Stimulated activated naive CD8-positive, alpha-beta T cell treated with anti-CD3 and anti-CD28 coated beads, Interleukin-15, Interleukin-2, amounts not matched to agents 100 ng/mL and 50 ng/mL, for 24 hours (primary cell): ENCODE measurements around the gene TDRD12.
"Not testable (repeated sequence)": the region's sequence is repeated elsewhere in the genome, so short reads cannot be mapped to it uniquely, and the experiment has no call there.

Experiments used
- H3K27ac Mint-ChIP-seq: one replicate; pipeline ENCODE4 v1.8.0; 2021; ENCODE audit warnings: mild to moderate bottlenecking, mixed read lengths
- H3K27me3 Mint-ChIP-seq: one replicate; pipeline ENCODE4 v1.8.0; 2021; ENCODE audit warnings: mixed read lengths
- H3K36me3 Mint-ChIP-seq: one replicate; pipeline ENCODE4 v1.8.0; 2021; ENCODE audit warnings: low read depth, mixed read lengths
- H3K4me1 Mint-ChIP-seq: one replicate; pipeline ENCODE4 v1.8.0; 2021; ENCODE audit warnings: low read depth, mixed read lengths
- H3K4me3 Mint-ChIP-seq: one replicate; pipeline ENCODE4 v1.8.0; 2021; ENCODE audit warnings: mild to moderate bottlenecking, mixed read lengths
- H3K9me3 Mint-ChIP-seq: one replicate; pipeline ENCODE4 v1.8.0; 2021; ENCODE audit warnings: mixed read lengths

TDRD12 gene

DNA sequence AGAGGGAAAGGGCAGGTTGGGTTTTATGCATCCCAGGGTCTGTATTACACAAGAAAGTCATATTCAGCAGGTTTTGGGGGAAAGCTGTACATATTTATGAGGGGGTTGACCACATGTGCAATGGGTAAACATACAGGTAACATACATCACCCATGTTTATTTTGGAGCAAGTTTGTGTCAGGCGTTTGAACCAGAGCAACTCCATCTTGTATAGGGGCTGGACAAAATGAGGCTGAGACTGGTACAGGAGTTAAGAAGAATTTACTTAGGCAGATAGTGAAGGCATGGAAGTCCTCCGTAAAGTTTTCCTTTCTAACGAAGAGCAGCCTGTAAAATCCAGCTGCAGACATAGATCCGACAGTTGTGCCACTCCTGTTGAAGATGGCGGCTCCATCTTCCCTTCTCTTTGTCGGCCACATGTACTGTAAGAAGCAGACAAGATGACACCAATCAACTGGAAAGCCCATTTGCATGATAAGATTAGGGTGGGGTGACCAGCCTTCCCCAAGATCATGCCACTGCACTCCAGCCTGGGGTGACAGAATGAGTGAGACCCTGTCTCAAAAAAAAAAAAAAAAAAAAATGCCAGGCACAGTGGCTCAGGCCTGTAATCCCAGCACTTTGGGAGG, 32.6 kb upstream of the TDRD12 start:
- Mint-ChIP-seq H3K4me3 (no peak overlapping the region), H3K4me1 (peaks cover 20% of the 10 kb centered on the region), H3K36me3 (peaks cover 12% of the 10 kb centered on the region), H3K9me3 (no peaks in the 10 kb centered on the region), H3K27ac (no peak overlapping the region), H3K27me3 (peaks cover 4% of the 10 kb centered on the region)

DNA sequence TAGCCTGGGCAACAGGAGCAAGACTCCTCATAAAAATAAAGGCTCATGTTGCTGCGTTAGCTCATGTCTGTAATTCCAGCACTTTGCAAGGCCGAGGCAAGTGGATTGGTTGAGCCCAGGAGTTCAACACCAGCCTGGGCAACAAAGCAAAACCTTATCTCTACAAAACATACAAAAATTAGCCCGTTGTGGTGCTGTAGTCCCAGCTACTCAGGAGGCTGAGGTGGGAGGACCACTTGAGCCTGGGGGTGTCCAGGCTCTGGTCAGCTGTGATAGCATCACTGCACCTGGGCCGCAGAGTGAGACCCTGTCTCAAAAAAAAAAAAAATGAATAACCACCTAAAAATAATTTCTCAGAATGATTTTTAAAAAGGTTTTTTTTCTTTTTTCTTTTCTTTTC, 31.9 kb upstream of the TDRD12 start:
- Mint-ChIP-seq H3K4me1 (peaks cover 21% of the 10 kb centered on the region), H3K27ac (no peak overlapping the region), H3K9me3 (no peaks in the 10 kb centered on the region), H3K27me3 (no peaks in the 10 kb centered on the region), H3K4me3 (no peak overlapping the region), H3K36me3 (peaks cover 13% of the 10 kb centered on the region)

DNA sequence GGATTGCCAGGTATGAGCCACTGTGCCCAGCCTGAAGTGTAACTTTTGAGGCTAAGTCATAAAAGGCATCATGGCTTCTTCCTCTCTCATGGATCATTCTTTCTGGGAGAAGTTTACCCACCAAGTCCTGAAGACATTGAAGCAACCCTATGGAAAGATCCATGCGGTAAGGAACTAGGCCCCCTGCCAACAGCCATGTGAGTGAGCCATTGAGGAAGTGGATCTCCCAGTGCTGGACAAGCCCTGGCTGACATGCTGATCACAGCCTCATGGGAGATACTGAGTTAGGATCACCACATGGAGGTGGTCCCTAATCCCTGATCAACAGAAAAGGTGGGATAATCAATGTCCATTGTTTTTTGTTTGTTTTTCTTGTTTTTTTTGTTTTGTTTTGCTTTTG, 31.3 kb upstream of the TDRD12 start:
- Mint-ChIP-seq H3K4me1 (peaks cover 27% of the 10 kb centered on the region), H3K36me3 (peaks cover 20% of the 10 kb centered on the region), H3K4me3 (no peak overlapping the region), H3K9me3 (no peaks in the 10 kb centered on the region), H3K27me3 (no peaks in the 10 kb centered on the region), H3K27ac (no peak overlapping the region)

DNA sequence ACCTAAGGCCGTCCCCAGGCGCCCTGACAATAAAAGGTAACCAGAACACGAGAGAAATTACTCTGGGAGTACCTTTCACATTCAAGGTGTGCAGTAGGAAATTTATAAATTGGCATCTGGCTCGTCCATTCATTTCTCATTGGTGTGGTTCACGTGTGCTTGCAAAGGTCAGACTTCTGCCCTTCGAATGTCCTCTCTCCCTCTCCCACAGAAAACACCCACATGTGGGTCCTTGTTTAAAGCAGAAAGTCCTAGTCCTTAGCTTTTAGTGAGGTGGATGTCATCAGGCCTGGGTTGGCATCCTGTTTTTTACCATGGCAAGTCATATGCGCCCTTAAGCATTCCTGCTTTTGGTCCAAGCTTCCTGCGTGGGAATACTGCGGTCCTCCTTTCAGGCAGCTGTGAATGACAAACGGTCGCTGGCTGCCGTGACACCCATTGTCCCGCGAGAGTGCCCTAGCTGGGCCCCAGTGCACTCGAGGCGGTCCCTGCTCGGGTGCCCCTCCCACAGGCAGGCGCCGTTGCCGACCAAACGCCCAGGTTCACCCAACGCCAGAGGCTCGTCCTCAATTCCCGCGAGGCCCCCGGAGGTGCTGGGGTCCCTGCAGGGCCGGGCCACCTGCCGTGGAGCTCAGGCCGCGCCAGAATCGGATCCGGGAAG, 28.1 kb upstream of the TDRD12 start, which contains the start of gene NUDT19:
Gene NUDT19, plus strand, starts transcription at position 531 of the 661 bp plus-strand sequence. CDS start 140 bp downstream, outside the sequence.
- H3K9me3 Mint-ChIP-seq, result no peaks in the 10 kb centered on the region
- H3K4me1 Mint-ChIP-seq, result peaks cover 56% of the 10 kb centered on the region

DNA sequence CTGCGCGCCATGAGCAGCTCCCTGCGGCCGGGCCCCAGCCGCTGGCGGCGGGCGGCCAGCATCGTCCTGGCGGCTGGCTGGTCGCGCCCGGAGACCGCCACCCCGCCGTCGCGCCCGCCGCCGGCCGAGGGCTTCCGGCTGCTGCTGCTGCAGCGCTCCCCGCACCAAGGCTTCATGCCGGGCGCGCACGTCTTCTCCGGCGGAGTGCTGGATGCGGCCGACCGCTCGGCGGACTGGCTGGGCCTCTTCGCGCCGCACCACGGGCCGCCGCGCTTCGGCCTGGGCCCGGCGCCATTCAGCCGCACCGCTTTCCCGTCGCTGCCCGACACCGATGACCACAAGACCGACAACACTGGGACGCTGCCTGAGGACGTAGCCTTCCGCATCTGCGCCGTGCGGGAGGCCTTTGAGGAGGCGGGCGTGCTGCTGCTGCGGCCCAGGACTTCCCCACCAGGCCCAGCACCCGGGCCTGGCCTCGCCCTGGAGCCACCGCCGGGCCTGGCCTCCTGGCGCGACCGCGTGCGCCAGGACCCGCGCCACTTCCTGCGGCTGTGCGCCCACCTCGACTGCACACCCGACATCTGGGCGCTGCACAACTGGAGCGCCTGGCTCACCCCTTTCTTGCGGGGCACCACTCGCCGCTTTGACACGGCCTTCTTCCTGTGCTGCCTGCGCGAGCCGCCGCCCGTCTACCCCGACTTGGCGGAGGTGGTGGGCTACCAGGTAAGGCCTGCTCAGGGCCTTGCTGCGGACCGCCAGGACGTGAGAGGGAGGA, 27.4 kb upstream of the TDRD12 start:
- H3K4me1 Mint-ChIP-seq, result peaks cover 64% of the 10 kb centered on the region
- peak overlapping the region; percentile 99 for H3K27ac Mint-ChIP-seq

More for the DNA sequence above, 28.1 kb upstream of the TDRD12 start, which contains the start of gene NUDT19:
- Mint-ChIP-seq H3K27ac (peak within 1 kb of the TSS; percentile 99), H3K27me3 (no peaks in the 10 kb centered on the region), H3K4me3 (peak within 1 kb of the TSS; percentile 94), H3K36me3 (peaks cover 42% of the 10 kb centered on the region)

DNA sequence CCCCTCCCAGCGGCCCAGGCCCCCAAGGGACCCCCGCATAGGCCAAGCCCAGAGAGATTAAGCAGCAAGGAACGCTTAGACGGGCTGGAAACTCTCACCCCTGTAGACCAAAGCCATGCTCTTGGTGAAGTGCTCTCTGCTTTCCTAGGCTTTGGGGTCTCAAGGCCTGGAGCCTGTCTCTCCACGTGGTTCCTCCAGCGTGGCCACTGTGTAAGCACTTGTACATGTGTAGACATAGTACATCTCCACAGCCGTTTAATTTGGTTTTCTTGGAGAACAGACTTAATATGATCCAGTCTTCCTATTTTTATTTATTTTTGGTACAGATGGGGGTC, 26.9 kb upstream of the TDRD12 start:
- peaks cover 69% of the 10 kb centered on the region for H3K4me1 Mint-ChIP-seq
- H3K36me3 Mint-ChIP-seq, result peaks cover 44% of the 10 kb centered on the region
- H3K27ac Mint-ChIP-seq, result peak overlapping the region; percentile 99
- H3K27me3 Mint-ChIP-seq, result no peaks in the 10 kb centered on the region
- H3K4me3 Mint-ChIP-seq, result peak overlapping the region; percentile 94
- H3K9me3 Mint-ChIP-seq, result no peaks in the 10 kb centered on the region

More for the DNA sequence above, 27.4 kb upstream of the TDRD12 start:
- H3K36me3 Mint-ChIP-seq, result peaks cover 38% of the 10 kb centered on the region
- H3K27me3 Mint-ChIP-seq, result no peaks in the 10 kb centered on the region
- peak overlapping the region; percentile 94 for H3K4me3 Mint-ChIP-seq
- H3K9me3 Mint-ChIP-seq, result no peaks in the 10 kb centered on the region

DNA sequence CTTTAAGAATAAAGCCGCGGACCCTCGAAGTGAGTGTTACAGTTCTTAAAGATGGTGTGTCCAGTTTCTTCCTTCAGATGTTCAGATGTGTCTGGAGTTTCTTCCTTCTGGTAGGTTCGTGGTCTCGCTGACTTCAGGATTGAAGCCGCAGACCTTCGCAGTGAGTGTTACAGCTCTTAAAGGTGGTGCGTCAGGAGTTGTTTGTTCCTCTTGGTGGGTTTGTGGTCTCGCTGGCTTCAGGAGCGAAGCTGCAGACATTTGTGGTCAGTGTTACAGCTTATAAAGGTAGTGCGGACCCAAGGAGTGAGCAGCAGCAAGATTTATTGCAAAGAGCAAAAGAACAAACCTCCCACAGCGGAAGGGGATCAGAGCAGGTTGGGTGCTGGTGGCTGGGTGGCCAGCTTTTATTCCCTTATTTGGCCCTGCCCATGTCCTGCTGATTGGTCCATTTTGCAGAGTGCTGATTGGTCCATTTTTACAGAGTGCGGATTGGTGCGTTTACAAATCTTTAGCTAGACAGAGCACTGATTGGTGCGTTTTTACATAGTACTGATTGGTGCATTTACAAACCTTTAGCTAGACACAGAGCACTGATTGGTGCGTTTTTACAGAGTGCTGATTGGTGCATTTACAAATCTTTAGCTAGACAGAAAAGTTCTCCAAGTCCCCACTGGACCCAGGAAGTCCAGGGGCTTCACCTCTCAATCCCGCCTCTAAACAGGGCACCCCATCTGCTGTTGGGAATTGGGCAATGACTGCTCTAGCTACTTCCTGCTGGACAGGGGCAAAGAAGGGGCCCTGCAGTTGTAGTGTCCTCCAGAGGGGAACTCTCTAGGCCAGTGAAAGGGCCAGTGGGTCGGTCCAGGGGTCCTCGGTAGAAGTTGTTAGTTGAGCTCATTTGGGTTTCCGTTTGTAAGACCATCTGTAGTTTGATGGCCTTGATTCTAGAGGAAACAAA, 26.1 kb upstream of the TDRD12 start:
- H3K36me3 Mint-ChIP-seq, result peaks cover 51% of the 10 kb centered on the region
- H3K9me3 Mint-ChIP-seq, H3K27me3 Mint-ChIP-seq: not testable (repeated sequence)
- H3K4me3 Mint-ChIP-seq, result peak overlapping the region; percentile 94
- H3K4me1 Mint-ChIP-seq, result peaks cover 76% of the 10 kb centered on the region
- H3K27ac Mint-ChIP-seq, result peak overlapping the region; percentile 99

DNA sequence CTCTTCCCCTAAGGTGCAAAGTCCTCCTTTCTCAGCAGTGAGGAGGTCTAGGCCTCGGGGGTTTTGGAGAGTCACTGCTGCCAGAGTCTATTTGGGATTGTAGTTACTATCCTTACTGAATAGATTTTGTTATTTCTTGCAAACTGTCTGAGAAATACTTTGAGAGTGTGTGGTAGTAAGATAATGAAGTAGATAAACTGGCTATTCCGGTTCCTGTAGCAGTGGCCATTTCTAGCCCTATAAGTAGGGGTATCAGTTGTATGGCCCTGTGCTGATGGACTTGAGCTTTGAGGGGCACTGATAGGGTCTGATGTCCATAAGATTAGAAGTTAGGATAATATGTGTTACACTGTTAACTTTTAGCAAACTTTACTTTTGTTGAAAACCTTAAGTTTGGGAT, 25.3 kb upstream of the TDRD12 start:
- H3K4me1 Mint-ChIP-seq, result peaks cover 79% of the 10 kb centered on the region

DNA sequence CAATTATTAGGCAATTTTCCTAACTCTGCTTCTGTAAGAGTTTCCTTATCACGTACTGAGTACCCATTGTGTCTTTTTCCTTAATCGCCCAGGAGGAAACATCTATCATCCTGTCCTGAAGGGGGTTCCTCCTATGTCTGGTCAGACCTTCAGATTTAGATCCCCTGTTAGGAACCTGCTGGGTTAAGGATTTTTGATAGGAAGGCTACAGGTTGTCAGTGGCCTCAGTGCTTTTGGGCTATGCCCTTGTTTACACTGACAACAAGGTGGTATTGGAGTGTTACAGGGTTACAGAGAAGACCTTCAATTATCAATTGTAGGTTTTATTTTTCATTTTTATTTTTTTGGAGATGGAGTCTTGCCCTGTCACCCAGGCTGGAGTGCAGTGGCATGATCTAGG, 24.7 kb upstream of the TDRD12 start:
- H3K27ac Mint-ChIP-seq, H3K9me3 Mint-ChIP-seq, H3K27me3 Mint-ChIP-seq: not testable (repeated sequence)
- Mint-ChIP-seq H3K4me3 (peak overlapping the region; percentile 94), H3K36me3 (peaks cover 65% of the 10 kb centered on the region), H3K4me1 (peaks cover 74% of the 10 kb centered on the region)

More for the DNA sequence above, 25.3 kb upstream of the TDRD12 start:
- Mint-ChIP-seq H3K27ac (peak overlapping the region; percentile 11), H3K36me3 (peaks cover 60% of the 10 kb centered on the region), H3K4me3 (peak overlapping the region; percentile 94)
- not testable (repeated sequence) for H3K9me3 Mint-ChIP-seq, H3K27me3 Mint-ChIP-seq

DNA sequence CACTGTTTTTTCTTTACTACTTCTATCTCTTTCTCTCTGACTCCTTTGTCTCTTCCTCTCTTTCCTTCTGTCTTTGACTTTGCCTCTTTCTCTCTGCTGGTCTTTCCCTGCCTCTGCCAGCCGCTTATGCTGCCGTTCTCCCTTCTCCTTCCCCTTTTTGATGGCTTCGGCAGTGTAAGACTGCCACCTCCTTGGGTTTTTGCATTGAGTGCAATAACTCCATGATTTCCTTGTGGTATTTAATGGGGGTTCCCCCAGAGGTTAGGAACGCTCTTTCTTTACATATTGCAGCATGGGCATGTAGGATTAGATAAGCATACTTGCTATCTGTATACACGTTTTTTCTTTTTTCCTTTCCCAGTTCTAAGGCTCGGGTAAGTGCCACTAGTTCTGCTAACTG, 24.1 kb upstream of the TDRD12 start:
- Mint-ChIP-seq H3K36me3 (peaks cover 72% of the 10 kb centered on the region), H3K27ac (peak overlapping the region; percentile 65), H3K4me3 (peak overlapping the region; percentile 73), H3K4me1 (peaks cover 69% of the 10 kb centered on the region)
- H3K27me3 Mint-ChIP-seq, H3K9me3 Mint-ChIP-seq: not testable (repeated sequence)

DNA sequence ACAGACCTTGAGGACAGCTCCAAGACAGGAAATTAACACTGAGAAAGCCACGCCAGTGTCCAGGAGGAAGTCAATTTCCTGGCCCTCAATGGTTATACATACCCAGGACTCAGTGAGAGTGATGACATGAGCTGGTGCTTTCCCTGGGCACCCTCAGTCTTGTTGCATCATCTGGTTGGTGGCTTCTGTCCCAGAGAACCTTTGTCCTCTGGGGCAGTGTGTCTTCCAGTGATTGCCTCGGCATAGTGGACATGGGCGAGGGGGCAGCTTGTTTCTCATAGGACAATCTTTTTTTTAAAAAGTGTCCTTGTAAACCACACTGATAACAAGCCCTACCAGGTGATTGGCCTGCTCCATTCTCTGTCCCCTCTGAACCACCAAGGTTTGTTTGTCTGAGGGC, 22.8 kb upstream of the TDRD12 start:
- H3K9me3 Mint-ChIP-seq, H3K27me3 Mint-ChIP-seq, H3K4me3 Mint-ChIP-seq: not testable (repeated sequence)
- Mint-ChIP-seq H3K36me3 (peaks cover 74% of the 10 kb centered on the region), H3K27ac (peak overlapping the region; percentile 66), H3K4me1 (peaks cover 65% of the 10 kb centered on the region)

DNA sequence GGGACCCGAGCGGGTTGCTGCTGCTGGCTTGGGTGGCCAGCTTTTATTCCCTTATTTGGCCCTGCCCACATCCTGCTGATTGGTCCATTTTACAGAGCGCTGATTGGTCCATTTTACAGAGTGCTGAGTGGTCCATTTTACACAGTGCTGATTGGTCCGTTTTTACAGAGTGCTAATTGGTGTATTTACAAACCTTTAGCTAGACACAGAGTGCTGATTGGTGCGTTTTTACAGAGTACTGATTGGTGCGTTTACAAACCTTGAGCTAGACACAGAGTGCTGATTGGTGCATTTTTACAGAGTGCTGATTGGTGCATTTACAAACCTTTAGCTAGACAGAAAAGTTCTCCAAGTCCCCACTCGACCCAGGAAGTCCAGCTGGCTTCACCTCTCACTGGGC, 19.4 kb upstream of the TDRD12 start:
- not testable (repeated sequence) for H3K9me3 Mint-ChIP-seq, H3K27ac Mint-ChIP-seq, H3K4me3 Mint-ChIP-seq, H3K27me3 Mint-ChIP-seq
- peaks cover 45% of the 10 kb centered on the region for H3K4me1 Mint-ChIP-seq
- H3K36me3 Mint-ChIP-seq, result peaks cover 83% of the 10 kb centered on the region

DNA sequence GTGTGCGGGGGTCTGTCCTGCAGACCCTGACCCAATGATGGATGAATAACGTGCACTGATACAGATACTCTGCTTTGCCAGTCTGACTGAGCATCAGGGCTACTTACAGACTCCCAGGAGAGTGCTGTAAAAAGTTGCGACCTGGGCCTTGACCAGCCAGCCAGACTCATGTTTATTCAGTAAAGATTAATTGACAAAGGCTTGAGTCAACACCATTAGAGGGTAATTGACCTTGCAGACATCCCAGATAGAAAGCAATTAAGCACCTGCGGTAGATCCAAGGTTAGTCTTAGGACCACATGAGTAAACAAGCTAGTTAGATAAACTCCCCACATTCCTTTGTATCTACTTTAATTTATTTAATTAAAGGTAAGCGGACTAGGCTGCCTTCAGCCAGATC, 17.6 kb upstream of the TDRD12 start:
- Mint-ChIP-seq H3K4me3 (no peak overlapping the region), H3K27ac (no peak overlapping the region), H3K4me1 (peaks cover 29% of the 10 kb centered on the region), H3K36me3 (peaks cover 84% of the 10 kb centered on the region), H3K27me3 (no peaks in the 10 kb centered on the region), H3K9me3 (peaks cover 7% of the 10 kb centered on the region)

DNA sequence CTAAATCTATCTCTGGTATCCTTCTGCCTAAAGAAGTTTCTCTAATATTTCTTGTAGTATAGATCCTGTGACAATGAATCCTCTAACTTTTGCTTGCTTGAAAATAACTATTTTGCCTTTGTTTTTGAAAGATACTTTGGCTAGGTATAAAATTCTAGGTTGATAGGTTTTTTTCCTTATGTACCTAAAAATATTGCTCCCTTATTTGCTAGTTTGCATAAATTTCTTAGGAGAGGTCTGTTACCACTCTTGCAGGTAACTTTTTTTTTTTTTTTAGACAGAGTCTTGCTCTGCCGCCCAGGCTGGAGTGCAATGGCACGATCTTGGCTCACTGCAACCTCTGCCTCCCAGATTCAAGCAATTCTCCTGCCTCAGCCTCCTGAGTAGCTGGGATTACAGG, 15.6 kb upstream of the TDRD12 start:
- H3K4me3 Mint-ChIP-seq, result not testable (repeated sequence)
- peaks cover 76% of the 10 kb centered on the region for H3K36me3 Mint-ChIP-seq

More for the DNA sequence above, 15.6 kb upstream of the TDRD12 start:
- not testable (repeated sequence) for H3K9me3 Mint-ChIP-seq, H3K27me3 Mint-ChIP-seq, H3K27ac Mint-ChIP-seq
- peaks cover 30% of the 10 kb centered on the region for H3K4me1 Mint-ChIP-seq
